GM12872 (cell line): ENCODE results near the gene ENPEP.

Source experiments
- TF ChIP-seq, protein P1 (sequence below): IDR thresholded peaks from 3 replicates; pipeline ENCODE4 v1.5.1; 2011; ENCODE audit warnings: low read depth, mild to moderate bottlenecking, low read length, moderate library complexity; ENCODE audit not compliant: insufficient read depth

The ENPEP gene, protein sequence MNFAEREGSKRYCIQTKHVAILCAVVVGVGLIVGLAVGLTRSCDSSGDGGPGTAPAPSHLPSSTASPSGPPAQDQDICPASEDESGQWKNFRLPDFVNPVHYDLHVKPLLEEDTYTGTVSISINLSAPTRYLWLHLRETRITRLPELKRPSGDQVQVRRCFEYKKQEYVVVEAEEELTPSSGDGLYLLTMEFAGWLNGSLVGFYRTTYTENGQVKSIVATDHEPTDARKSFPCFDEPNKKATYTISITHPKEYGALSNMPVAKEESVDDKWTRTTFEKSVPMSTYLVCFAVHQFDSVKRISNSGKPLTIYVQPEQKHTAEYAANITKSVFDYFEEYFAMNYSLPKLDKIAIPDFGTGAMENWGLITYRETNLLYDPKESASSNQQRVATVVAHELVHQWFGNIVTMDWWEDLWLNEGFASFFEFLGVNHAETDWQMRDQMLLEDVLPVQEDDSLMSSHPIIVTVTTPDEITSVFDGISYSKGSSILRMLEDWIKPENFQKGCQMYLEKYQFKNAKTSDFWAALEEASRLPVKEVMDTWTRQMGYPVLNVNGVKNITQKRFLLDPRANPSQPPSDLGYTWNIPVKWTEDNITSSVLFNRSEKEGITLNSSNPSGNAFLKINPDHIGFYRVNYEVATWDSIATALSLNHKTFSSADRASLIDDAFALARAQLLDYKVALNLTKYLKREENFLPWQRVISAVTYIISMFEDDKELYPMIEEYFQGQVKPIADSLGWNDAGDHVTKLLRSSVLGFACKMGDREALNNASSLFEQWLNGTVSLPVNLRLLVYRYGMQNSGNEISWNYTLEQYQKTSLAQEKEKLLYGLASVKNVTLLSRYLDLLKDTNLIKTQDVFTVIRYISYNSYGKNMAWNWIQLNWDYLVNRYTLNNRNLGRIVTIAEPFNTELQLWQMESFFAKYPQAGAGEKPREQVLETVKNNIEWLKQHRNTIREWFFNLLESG

DNA sequence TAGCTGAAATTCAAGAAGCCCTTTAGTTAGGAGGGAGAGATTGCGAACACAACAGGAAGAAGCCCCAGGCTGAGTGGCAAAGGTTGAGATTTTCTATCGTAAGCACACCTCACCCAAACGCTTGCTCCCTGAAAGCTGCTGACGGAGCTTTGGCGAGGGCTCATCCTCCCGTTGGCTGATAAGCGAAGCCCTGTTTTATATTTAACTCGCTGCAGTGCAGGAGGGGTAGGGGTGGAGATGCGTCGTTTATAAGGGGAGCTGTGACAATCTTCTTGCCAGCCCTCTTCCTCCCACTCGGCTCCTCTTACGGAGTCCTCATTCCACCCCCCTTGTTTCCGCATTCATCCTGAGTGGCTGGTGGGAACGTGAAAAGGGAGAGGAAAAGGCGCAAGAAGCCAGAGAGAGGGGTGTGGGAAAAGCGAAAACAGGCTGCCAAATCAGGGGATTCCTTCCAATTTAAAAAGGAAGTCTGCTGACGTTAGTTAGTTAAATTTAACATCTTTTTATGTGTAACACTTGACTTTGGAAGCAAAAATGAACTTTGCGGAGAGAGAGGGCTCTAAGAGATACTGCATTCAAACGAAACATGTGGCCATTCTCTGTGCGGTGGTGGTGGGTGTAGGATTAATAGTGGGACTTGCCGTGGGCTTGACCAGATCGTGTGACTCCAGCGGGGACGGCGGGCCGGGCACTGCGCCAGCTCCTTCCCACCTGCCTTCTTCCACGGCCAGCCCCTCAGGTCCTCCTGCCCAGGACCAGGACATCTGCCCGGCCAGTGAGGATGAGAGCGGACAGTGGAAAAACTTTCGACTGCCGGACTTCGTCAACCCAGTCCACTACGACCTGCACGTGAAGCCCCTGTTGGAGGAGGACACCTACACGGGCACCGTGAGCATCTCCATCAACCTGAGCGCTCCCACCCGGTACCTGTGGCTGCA lies at the start of gene ENPEP:
TSS of gene ENPEP (plus strand) at position 275 of the 938 bp plus-strand sequence. CDS start at position 535, 260 bp downstream.
- TF ChIP-seq, protein P1, sequence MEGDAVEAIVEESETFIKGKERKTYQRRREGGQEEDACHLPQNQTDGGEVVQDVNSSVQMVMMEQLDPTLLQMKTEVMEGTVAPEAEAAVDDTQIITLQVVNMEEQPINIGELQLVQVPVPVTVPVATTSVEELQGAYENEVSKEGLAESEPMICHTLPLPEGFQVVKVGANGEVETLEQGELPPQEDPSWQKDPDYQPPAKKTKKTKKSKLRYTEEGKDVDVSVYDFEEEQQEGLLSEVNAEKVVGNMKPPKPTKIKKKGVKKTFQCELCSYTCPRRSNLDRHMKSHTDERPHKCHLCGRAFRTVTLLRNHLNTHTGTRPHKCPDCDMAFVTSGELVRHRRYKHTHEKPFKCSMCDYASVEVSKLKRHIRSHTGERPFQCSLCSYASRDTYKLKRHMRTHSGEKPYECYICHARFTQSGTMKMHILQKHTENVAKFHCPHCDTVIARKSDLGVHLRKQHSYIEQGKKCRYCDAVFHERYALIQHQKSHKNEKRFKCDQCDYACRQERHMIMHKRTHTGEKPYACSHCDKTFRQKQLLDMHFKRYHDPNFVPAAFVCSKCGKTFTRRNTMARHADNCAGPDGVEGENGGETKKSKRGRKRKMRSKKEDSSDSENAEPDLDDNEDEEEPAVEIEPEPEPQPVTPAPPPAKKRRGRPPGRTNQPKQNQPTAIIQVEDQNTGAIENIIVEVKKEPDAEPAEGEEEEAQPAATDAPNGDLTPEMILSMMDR = no peak

DNA sequence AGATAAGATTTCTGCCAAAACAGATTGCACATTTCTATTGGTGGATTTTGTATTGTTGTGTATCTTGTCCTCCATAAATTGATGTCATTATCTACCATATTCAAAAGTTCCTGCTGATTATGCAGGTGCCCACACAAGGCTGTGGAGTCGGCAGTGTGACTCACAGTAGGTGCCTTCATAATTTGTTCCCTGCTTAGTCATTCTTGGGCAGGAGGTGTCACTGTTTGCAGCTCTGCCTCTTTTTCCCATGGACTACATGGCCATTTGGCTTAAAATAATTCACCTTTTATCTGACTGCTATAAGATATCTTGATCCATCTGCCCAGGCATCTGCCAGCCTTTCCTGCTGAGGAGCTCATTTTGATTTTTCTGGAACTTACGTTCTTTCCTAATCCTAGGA lies 33.6 kb upstream of the ENPEP start:
- TF ChIP-seq, protein P1 = peak; percentile 12; the same call in 1 of the 3 replicates

DNA sequence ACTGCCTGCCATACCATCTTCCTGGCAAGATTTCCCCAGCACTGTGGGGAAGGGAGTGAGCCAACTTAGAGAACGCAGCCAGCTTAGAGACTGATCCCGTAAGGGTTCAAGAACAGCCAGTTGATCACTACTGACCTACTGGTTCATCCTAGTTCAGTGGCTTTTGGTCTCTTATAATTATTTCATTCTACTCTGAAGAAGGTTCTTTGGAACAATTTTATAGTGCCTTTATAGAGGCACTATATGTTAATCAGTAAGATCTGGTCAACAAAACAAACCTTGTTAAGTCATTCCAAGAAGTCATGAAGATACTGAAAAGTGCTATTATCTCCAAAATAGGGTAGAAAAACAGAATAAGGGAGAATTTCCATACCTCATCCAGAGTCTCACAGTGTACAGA lies 33.2 kb upstream of the ENPEP start:
- TF ChIP-seq, protein P1 = no peak

DNA sequence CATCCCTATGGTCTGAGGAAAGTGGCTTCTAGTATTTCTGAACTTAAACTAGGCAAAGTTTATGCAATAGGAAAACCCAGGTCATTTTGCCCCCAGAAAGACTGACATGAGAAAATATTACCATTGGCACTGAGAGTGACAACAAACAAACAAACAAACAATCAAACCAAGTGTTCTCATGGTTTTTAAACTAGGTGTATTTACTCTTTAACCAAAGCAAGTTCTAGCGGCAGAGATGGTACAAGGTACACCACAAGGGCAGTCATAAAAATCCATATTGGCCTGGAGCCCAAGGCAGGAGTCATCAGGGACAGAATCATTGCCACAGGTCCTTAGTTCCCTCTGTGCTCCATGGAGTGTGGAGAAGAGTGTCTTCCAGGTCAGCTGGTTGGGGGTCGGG lies 26.0 kb upstream of the ENPEP start:
- TF ChIP-seq, protein P1 = no peak

DNA sequence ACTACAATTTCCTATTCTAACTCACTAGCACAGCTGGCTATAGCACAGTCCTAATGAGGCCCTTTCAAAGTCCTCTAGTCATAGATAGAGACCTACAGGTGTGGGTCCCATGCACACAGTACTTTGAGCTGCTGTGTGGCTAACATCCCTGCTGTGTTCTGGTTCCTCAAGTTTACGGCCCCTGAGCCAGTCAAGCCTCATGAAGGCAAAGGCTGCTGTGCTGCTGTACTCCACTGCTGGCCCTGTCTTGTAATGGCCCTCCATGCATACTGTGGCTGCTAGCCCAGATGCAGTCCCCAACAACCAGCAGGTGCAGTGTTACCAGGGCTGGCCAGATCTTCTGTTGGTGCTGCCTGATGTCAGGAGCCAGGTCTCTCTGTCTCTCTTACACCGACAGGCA lies 23.4 kb upstream of the ENPEP start:
- TF ChIP-seq, protein P1 = no peak

DNA sequence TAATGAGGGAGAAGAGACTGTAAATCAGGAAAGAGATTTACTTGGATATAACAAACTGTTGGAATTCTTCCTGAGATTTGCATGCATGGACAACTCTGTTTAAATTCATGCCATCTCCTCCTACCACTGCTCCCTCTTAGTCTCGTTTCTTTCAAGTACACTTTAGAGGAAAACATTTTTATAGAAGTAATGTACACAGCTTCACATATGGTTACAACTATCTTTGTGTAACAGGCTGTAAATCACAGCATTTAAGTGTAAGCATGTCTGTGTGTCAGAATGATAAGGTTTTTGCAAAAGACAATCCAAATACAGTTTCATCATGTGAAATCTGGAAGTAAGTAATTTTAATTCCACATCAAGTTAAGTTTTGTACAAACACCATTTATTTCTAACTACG lies 21.5 kb upstream of the ENPEP start:
- TF ChIP-seq, protein P1 = no peak
